Activated T-cell treated with anti-CD3 and anti-CD28 coated beads for 48 hours (primary cell): ENCODE data around the gene TCF12.
"Not testable (repeated sequence)": the region's sequence is repeated elsewhere in the genome, so short reads cannot be mapped to it uniquely, and the experiment has no call there.

Experiments
- DNase-seq: peaks from one replicate; pipeline ENCODE4 v3.0.0-alpha.2; 2020; ENCODE audit warnings: low read depth

The TCF12 gene

GRCh38 chr15:57092252-57092651 is 173.8 kb downstream of the TCF12 start:
- no peak for DNase-seq

GRCh38 chr15:57094321-57095257 is 176.1 kb downstream of the TCF12 start:
- no peak for DNase-seq

- DNase-seq = no peak
These were observed 177.5 kb downstream of the TCF12 start for GRCh38 chr15:57095896-57096295.

GRCh38 chr15:57097246-57097645 is 178.8 kb downstream of the TCF12 start:
- no peak for DNase-seq

GRCh38 chr15:57097919-57098543 is 179.6 kb downstream of the TCF12 start:
- DNase-seq = not testable (repeated sequence)

- no peak for DNase-seq
These were observed 180.5 kb downstream of the TCF12 start for GRCh38 chr15:57098896-57099295.

GRCh38 chr15:57100136-57100539 is 181.7 kb downstream of the TCF12 start:
- no peak for DNase-seq

- DNase-seq = no peak
These were observed 184.4 kb downstream of the TCF12 start for GRCh38 chr15:57102858-57103257.

- DNase-seq = no peak
These were observed 189.9 kb downstream of the TCF12 start for GRCh38 chr15:57108296-57108695.

GRCh38 chr15:57109005-57109404 is 190.6 kb downstream of the TCF12 start:
- DNase-seq = no peak

GRCh38 chr15:57111002-57111401 is 192.6 kb downstream of the TCF12 start:
- no peak for DNase-seq

- DNase-seq = no peak
These were observed 193.7 kb downstream of the TCF12 start for GRCh38 chr15:57112178-57112577.

- no peak for DNase-seq
These were observed 195.6 kb downstream of the TCF12 start for GRCh38 chr15:57114070-57114469.

- DNase-seq = no peak
These were observed 199.8 kb downstream of the TCF12 start for GRCh38 chr15:57118013-57118799.

GRCh38 chr15:57122080-57122840 is 203.8 kb downstream of the TCF12 start:
- no peak for DNase-seq

- DNase-seq = no peak
These were observed 205.6 kb downstream of the TCF12 start for GRCh38 chr15:57124036-57124435.

GRCh38 chr15:57129064-57129463 is 210.6 kb downstream of the TCF12 start:
- DNase-seq = no peak

GRCh38 chr15:57130956-57131355 is 212.5 kb downstream of the TCF12 start:
- DNase-seq = no peak

- no peak for DNase-seq
These were observed 214.9 kb downstream of the TCF12 start for GRCh38 chr15:57133127-57133968.

- no peak for DNase-seq
These were observed 215.7 kb downstream of the TCF12 start for GRCh38 chr15:57134071-57134605.

GRCh38 chr15:57134851-57135250 is 216.4 kb downstream of the TCF12 start:
- DNase-seq = no peak
